Mucosa of rectum (tissue), 2 donors: Measurements from ENCODE around the gene HPCAL1.
"Not testable (repeated sequence)": the region's sequence is repeated elsewhere in the genome, so short reads cannot be mapped to it uniquely, and the experiment has no call there.

Source experiments
- H3K27ac ChIP-seq, 2 donors: one replicate each; pipeline ENCODE4 v1.7.0; 2013; ENCODE audit warnings: inconsistent platforms in 2 of 2, low read depth in 2 of 2, low read length in 2 of 2
- H3K27me3 ChIP-seq, 2 donors: one replicate each; pipeline ENCODE4 v1.7.0; 2013; ENCODE audit warnings: low read length in 2 of 2; ENCODE audit not compliant: control insufficient read depth in 2 of 2, insufficient read depth in 2 of 2
- H3K36me3 ChIP-seq, 2 donors: one replicate each; pipeline ENCODE4 v1.7.0; 2013; ENCODE audit warnings: low read length in 2 of 2; ENCODE audit not compliant: control insufficient read depth in 2 of 2, insufficient read depth in 2 of 2
- H3K4me1 ChIP-seq, 2 donors: one replicate each; pipeline ENCODE4 v1.7.0; 2013; ENCODE audit warnings: low read length in 2 of 2, mild to moderate bottlenecking in 1 of 2; ENCODE audit not compliant: control insufficient read depth in 2 of 2, insufficient read depth in 2 of 2
- H3K4me3 ChIP-seq, 2 donors: one replicate each; pipeline ENCODE4 v1.7.0; 2013; ENCODE audit warnings: low read length in 2 of 2
- H3K9ac ChIP-seq, 2 donors: one replicate each; pipeline ENCODE4 v1.7.0; 2013; ENCODE audit warnings: low read length in 2 of 2, low read depth in 1 of 2, mild to moderate bottlenecking in 1 of 2
- H3K9me3 ChIP-seq, 2 donors: one replicate each; pipeline ENCODE4 v1.7.0; 2013; ENCODE audit warnings: low read length in 2 of 2; ENCODE audit not compliant: control insufficient read depth in 2 of 2
- donor health status: healthy.
- donor health status: Normal muscosa, but diverticular disease.

HPCAL1 gene

DNA sequence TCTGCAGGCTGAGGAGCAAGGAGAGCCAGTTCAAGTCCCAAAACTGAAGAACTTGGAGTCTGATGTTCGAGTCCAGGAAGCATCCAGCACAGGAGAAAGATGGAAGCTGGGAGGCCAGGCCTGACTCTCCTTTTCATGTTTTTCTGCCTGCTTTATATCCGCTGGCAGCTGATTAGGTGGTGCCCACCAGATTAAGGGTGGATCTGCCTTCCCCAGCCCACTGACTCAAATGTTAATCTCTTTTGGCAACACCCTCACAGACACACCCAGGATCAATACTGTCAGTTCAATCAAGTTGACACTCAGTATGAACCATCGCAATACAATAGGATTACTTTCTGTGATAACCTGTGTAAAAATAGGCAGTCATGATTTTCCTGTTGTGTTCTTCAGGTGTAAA is 154.5 kb downstream of the HPCAL1 start:
- not testable (repeated sequence) for H3K27me3 ChIP-seq, H3K4me1 ChIP-seq, H3K9me3 ChIP-seq, H3K4me3 ChIP-seq, H3K27ac ChIP-seq, H3K9ac ChIP-seq, H3K36me3 ChIP-seq

- H3K27ac ChIP-seq, result no peak overlapping the region
- no peaks in the 10 kb centered on the region for H3K9me3 ChIP-seq
- H3K9ac ChIP-seq, result no peak overlapping the region
- no peaks in the 10 kb centered on the region for H3K36me3 ChIP-seq
- peaks cover 0 to 2% of the 10 kb centered on the region in 2 donors for H3K4me1 ChIP-seq
- H3K27me3 ChIP-seq, result no peaks in the 10 kb centered on the region
- no peak overlapping the region for H3K4me3 ChIP-seq
These were observed 155.3 kb downstream of the HPCAL1 start for GRCh38 chr2:10457846-10458598.

- Histone ChIP-seq H3K36me3 (no peaks in the 10 kb centered on the region), H3K9me3 (no peaks in the 10 kb centered on the region), H3K27ac (no peak overlapping the region), H3K4me3 (no peak overlapping the region), H3K9ac (no peak overlapping the region), H3K4me1 (peaks cover 0 to 2% of the 10 kb centered on the region in 2 donors), H3K27me3 (no peaks in the 10 kb centered on the region)
These were observed 157.7 kb downstream of the HPCAL1 start for GRCh38 chr2:10460366-10460796.

- no peaks in the 10 kb centered on the region for H3K36me3 ChIP-seq
- no peak overlapping the region for H3K4me3 ChIP-seq
- H3K4me1 ChIP-seq, result peaks cover 0 to 2% of the 10 kb centered on the region in 2 donors
- no peaks in the 10 kb centered on the region for H3K27me3 ChIP-seq
- no peak overlapping the region for H3K27ac ChIP-seq
- no peak overlapping the region for H3K9ac ChIP-seq
- no peaks in the 10 kb centered on the region for H3K9me3 ChIP-seq
These were observed 159.7 kb downstream of the HPCAL1 start for GRCh38 chr2:10462178-10463083.

DNA sequence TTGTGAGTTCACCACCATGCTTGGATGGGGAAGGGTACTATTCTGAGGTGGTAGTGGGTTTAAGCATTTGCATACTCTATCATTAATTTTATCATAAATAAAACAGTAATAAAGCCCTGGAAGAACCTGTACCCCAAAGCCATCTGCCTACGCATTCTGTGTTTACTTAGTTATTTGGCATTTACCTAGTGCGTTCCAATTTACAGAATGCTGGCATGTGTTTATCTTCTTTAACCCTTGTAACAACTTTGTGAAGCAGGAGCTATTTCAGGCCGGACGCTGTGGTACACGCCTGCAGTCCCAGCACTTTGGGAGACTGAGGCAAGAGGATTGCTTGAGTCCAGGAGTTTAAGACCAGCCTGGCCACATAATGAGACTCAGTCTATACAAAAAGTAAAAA is 163.2 kb downstream of the HPCAL1 start:
- H3K4me3 ChIP-seq, result no peak overlapping the region
- H3K36me3 ChIP-seq, result no peaks in the 10 kb centered on the region
- H3K27ac ChIP-seq, result no peak overlapping the region
- H3K27me3 ChIP-seq, result no peaks in the 10 kb centered on the region
- H3K4me1 ChIP-seq, result no peaks in the 10 kb centered on the region
- no peaks in the 10 kb centered on the region for H3K9me3 ChIP-seq
- no peak overlapping the region for H3K9ac ChIP-seq

GRCh38 chr2:10466801-10467200 is 164.1 kb downstream of the HPCAL1 start:
- H3K4me1 ChIP-seq, result no peaks in the 10 kb centered on the region
- no peak overlapping the region for H3K4me3 ChIP-seq
- no peak overlapping the region for H3K27ac ChIP-seq
- no peak overlapping the region for H3K9ac ChIP-seq
- H3K27me3 ChIP-seq, result no peaks in the 10 kb centered on the region
- H3K9me3 ChIP-seq, result no peaks in the 10 kb centered on the region
- no peaks in the 10 kb centered on the region for H3K36me3 ChIP-seq

- Histone ChIP-seq H3K9ac (no peak overlapping the region), H3K9me3 (no peaks in the 10 kb centered on the region), H3K4me3 (no peak overlapping the region)
These were observed 164.7 kb downstream of the HPCAL1 start for GRCh38 chr2:10467401-10467800.

GRCh38 chr2:10469301-10469700 is 166.6 kb downstream of the HPCAL1 start:
- Histone ChIP-seq H3K4me3 (no peak overlapping the region), H3K27ac (no peak overlapping the region), H3K9me3 (no peaks in the 10 kb centered on the region), H3K9ac (no peak overlapping the region), H3K27me3 (no peaks in the 10 kb centered on the region), H3K4me1 (no peaks in the 10 kb centered on the region), H3K36me3 (no peaks in the 10 kb centered on the region)

More at GRCh38 chr2:10467401-10467800, 164.7 kb downstream of the HPCAL1 start:
- Histone ChIP-seq H3K27ac (no peak overlapping the region), H3K27me3 (no peaks in the 10 kb centered on the region), H3K36me3 (no peaks in the 10 kb centered on the region), H3K4me1 (no peaks in the 10 kb centered on the region)

DNA sequence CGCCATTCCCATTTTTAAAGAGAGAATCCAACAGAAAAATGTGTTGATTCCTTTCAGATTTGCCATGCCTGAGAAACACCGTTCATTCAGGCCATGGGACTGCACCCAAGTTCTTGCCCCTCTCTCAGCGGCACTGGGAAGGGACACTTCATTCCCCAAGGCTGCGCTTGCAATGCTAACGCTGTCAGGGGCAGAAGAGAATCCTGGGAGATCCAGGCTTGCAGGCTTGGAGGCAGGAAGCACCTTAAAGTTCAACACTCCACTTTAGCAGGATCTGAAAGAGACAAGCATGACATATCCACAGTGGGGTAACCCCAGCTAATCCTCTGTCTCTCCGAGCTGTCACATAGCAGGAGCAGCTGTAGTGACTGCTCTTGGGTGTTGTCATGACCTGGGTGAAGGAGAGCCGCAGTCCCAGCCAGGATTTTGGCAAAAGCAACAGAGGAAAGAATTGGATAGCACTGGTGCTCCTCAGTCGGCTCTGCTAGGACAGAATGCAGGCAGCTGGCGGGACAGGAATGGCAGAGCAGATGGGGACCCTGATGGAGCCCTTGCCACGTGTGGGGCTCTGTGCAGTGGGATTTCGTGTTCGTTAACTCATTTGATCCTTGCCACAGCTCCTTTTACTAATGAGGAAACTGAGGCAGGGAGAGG is 167.4 kb downstream of the HPCAL1 start:
- Histone ChIP-seq H3K9ac (no peak overlapping the region), H3K4me3 (no peak overlapping the region), H3K36me3 (no peaks in the 10 kb centered on the region), H3K4me1 (no peaks in the 10 kb centered on the region), H3K27ac (no peak overlapping the region), H3K27me3 (no peaks in the 10 kb centered on the region), H3K9me3 (no peaks in the 10 kb centered on the region)

- no peaks in the 10 kb centered on the region for H3K9me3 ChIP-seq
These were observed 168.4 kb downstream of the HPCAL1 start for GRCh38 chr2:10471046-10471571.

More at GRCh38 chr2:10471046-10471571, 168.4 kb downstream of the HPCAL1 start:
- Histone ChIP-seq H3K4me3 (no peak overlapping the region), H3K27ac (no peak overlapping the region), H3K27me3 (no peaks in the 10 kb centered on the region), H3K9ac (no peak overlapping the region), H3K36me3 (no peaks in the 10 kb centered on the region), H3K4me1 (no peaks in the 10 kb centered on the region)
